Activated CD8-positive, alpha-beta T cell treated with anti-CD3 and anti-CD28 coated beads for 36 hours (primary cell): ENCODE results near the gene ACTN4. TPM values are rescaled to one million over a fixed set of nuclear protein-coding genes. Genes with fewer than 3 reads are reported as not detected.

ENCODE experiments used
- ATAC-seq: fragments of 200-7000 bp; cut with Tn5 transposase; one replicate; pipeline ENCODE4 v1.10.0; 2021; ENCODE audit warnings: mild to moderate bottlenecking, moderate library complexity
- CTCF ChIA-PET: fragments of 350-600 bp; sonication (Branson Sonifier 250); formaldehyde crosslinking; loops from one replicate; lab custom pipeline; 2021; ENCODE audit warnings: antibody characterized with exemption; lab: Charles Lee
- POLR2A ChIA-PET: fragments of 350-600 bp; sonication (Branson Sonifier 250); formaldehyde crosslinking; loops from one replicate; lab custom pipeline; 2021; ENCODE audit warnings: antibody characterized with exemption; lab: Charles Lee
- DNase-seq: peaks from one replicate; pipeline ENCODE4 v3.0.0-alpha.2; 2020
- H3K27ac Mint-ChIP-seq: one replicate; pipeline ENCODE4 v1.8.0; 2021; ENCODE audit warnings: mild to moderate bottlenecking, mixed read lengths
- H3K27me3 Mint-ChIP-seq: one replicate; pipeline ENCODE4 v1.8.0; 2021; ENCODE audit warnings: mixed read lengths
- H3K36me3 Mint-ChIP-seq: one replicate; pipeline ENCODE4 v1.8.0; 2021; ENCODE audit warnings: low read depth, mixed read lengths
- H3K4me1 Mint-ChIP-seq: one replicate; pipeline ENCODE4 v1.8.0; 2021; ENCODE audit warnings: low read depth, mixed read lengths
- H3K4me3 Mint-ChIP-seq: one replicate; pipeline ENCODE4 v1.8.0; 2021; ENCODE audit warnings: mild to moderate bottlenecking, moderate library complexity, mixed read lengths
- H3K9me3 Mint-ChIP-seq: one replicate; pipeline ENCODE4 v1.8.0; 2021; ENCODE audit warnings: mixed read lengths
- intact Hi-C: fragments of 100-400 bp; cut with micrococcal nuclease; formaldehyde crosslinking; loops from one replicate; pipeline ENCODE4 v1.10.0; 2022
- total RNA-seq, 2 experiments: library from RNA; stranded (reverse); gene quantifications; one replicate each; pipeline ENCODE4 v1.2.3, GENCODE V29; 2021
- TF ChIP-seq, protein P1 (sequence below): fragments of 200-600 bp; IDR thresholded peaks from one replicate; pipeline ENCODE4 v1.8.0; 2022; ENCODE audit warnings: antibody characterized with exemption, mild to moderate bottlenecking

Gene ACTN4
- total RNA-seq, 2 experiments from 2014 or later, result 183 to 189 TPM

DNA sequence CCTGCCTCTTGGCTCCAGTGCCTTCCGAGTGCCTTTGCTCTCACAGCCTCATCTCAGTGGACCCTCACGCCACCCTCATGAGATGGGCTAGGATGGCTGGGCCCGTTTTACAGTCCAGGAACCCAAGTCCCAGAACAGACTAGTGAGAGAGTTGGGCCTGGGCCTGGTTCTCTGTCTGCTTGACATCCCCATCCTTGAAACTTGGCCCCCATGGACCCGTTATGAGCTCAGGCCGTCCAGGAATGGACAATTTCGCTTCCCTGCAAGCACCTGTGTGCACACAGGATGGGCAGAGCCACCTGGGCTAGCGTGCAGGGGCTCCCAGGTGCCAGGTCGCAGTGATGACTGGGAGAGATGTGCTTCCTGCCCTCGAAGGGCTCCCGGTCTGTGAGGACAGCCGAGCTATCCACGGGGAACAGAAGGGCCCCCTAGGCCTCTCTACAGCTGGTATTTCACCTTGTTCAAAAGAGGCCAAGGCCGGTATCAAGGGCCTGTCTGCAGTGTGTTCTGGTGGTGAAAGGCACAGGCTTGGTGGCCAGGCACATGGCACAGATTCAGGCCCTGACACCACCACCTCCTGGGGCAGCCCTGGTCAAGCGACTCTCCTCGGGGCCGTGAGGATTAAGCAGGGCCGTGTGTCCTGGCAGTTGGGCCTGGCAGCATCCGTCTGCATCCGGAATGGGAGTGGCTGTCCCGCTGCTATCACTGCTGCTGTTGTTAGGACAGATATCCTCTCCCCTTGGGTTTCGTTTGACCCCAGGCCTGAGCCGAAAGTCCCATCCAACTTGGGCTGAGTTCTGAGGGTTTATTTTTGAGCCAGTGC is 58.0 kb downstream of the ACTN4 start:
- Mint-ChIP-seq H3K9me3 (no peaks in the 10 kb centered on the region), H3K27me3 (no peaks in the 10 kb centered on the region), H3K27ac (no peak overlapping the region), H3K4me3 (no peak overlapping the region), H3K36me3 (peaks cover 13% of the 10 kb centered on the region), H3K4me1 (no peaks in the 10 kb centered on the region)
- intact Hi-C loops, result no loop called here
- ChIA-PET CTCF (interaction anchor here (1.2 kb wide), 1 partner anchor 71 kb away, joined by 3 read pairs; no protein-coding TSS in a partner anchor), POLR2A (no interaction called here)
- DNase-seq (no peak), ATAC-seq (no peak)
- TF ChIP-seq, protein P1, sequence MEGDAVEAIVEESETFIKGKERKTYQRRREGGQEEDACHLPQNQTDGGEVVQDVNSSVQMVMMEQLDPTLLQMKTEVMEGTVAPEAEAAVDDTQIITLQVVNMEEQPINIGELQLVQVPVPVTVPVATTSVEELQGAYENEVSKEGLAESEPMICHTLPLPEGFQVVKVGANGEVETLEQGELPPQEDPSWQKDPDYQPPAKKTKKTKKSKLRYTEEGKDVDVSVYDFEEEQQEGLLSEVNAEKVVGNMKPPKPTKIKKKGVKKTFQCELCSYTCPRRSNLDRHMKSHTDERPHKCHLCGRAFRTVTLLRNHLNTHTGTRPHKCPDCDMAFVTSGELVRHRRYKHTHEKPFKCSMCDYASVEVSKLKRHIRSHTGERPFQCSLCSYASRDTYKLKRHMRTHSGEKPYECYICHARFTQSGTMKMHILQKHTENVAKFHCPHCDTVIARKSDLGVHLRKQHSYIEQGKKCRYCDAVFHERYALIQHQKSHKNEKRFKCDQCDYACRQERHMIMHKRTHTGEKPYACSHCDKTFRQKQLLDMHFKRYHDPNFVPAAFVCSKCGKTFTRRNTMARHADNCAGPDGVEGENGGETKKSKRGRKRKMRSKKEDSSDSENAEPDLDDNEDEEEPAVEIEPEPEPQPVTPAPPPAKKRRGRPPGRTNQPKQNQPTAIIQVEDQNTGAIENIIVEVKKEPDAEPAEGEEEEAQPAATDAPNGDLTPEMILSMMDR, result no peak

DNA sequence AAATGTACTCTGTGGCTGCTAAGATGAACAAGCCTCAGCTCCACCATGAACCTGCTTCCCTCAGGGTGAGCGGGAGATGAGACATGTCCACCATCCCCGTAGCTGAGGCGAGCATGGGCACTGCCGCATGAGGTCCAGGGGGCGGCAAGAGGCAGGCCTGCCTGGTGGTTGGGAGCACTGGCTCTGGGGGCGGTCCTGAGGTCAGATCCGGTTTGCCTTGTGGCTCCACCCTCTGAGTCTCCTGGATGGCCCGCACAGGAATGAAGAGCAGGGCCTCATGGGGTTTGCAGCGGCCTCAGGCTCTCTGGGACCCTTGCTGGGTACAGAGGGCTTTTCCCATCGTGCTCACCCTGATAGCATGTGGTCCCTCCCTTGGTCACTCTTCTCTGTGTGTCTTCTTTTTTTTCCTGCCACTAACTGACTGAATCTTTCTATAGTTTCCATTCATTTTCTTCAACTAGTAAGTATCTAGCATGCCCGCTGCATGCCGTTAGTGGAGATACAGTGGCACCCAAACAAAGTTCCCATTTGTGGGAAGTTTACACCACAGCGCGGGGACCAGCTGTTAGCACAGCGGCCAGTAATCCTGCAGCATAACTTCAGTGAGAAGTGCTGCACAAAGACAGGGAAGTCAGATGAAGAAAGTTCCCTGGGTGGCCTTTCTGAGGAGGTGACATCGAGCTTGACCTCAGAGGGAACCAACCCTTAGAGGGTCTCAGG is 59.5 kb downstream of the ACTN4 start:
- ATAC-seq, result no peak
- POLR2A ChIA-PET, result interaction anchor here (0.7 kb wide), 1 partner anchor 68 kb away, joined by 3 read pairs; no protein-coding TSS in a partner anchor
- Mint-ChIP-seq H3K4me1 (no peaks in the 10 kb centered on the region), H3K9me3 (no peaks in the 10 kb centered on the region), H3K36me3 (peaks cover 16% of the 10 kb centered on the region), H3K27me3 (no peaks in the 10 kb centered on the region), H3K27ac (no peak overlapping the region), H3K4me3 (no peak overlapping the region)
- DNase-seq, result no peak
- TF ChIP-seq, protein P1, result no peak
- intact Hi-C loops, result no loop called here
- CTCF ChIA-PET, result no interaction called here

DNA sequence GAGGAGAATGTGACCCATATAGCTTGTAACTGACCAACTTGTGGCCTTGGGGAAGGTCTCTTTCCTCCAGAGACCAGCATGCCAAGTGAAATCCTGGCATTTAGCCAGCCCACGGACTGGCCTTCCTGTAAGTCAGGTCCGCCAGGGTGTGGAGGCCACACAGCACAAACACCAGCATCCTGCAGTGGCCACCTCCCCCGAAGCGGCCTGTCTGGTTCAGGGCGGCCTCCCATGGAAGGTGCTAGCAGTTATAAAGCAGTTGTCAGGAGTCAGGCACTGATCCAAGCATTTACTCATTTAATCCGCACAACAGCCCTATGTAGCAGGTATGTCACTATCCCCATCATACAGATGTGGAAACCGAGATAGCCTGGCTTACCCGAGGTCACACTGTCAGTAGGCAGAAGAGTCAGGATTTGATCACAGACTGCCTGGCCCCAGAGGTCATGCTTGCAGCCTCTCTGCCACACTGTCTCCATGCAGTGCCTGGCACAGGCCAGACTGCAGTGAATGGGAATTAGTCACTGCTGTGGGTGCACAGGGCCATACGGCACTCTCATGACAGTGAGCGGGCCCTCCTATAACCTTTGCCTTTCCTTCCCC is 60.2 kb downstream of the ACTN4 start:
- Mint-ChIP-seq H3K27me3 (no peaks in the 10 kb centered on the region), H3K4me3 (no peak overlapping the region), H3K9me3 (no peaks in the 10 kb centered on the region), H3K27ac (no peak overlapping the region), H3K36me3 (peaks cover 16% of the 10 kb centered on the region), H3K4me1 (no peaks in the 10 kb centered on the region)
- DNase-seq (no peak), ATAC-seq (no peak)
- CTCF ChIA-PET, result no interaction called here
- TF ChIP-seq, protein P1, result no peak
- POLR2A ChIA-PET, result no interaction called here
- intact Hi-C loops, result no loop called here

DNA sequence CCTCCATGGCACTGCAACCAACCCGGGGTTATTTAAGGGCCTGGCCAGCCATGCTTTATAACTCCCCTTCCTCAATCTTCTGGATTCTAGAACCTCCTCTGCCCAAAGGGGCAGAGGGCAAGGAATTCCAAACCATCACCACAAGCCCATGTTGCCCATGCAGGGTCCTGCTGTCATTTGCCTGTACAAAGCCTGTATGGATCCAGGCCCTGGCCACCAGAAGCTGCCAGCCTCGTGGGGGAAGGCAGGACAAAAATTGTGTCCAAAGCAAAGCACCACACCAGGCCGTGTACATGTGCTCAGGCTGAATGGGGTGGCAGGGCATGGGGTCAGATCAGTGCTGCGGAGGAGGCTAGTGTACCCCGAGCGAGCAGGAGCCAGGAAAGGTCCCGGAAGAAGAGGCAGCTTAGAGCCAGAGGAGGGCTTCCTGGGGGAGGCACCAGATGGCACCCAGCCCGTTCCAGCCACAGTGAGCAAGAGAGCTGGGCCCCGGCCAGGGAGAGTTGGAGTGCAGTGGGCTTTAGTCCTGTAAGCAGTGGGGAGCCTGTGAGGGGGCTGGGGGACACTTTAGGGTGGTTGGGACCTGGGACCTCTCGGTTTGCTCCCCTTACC is 61.1 kb downstream of the ACTN4 start:
- POLR2A ChIA-PET, result no interaction called here
- Mint-ChIP-seq H3K4me3 (no peak overlapping the region), H3K4me1 (no peaks in the 10 kb centered on the region), H3K9me3 (no peaks in the 10 kb centered on the region), H3K27ac (no peak overlapping the region), H3K36me3 (peaks cover 16% of the 10 kb centered on the region), H3K27me3 (no peaks in the 10 kb centered on the region)
- ATAC-seq (no peak), DNase-seq (no peak)
- CTCF ChIA-PET, result no interaction called here
- TF ChIP-seq, protein P1, result no peak
- intact Hi-C loops, result no loop called here
